Left forelimb (tissue), 1 donor: ENCODE data around the gene ARHGAP26.
"Not testable (repeated sequence)": the region's sequence is repeated elsewhere in the genome, so short reads cannot be mapped to it uniquely, and the experiment has no call there.

Source experiments
- DNase-seq: peaks from one replicate; pipeline ENCODE4 v3.0.0-alpha.2; 2018; ENCODE audit warnings: low spot score

Gene ARHGAP26

DNA sequence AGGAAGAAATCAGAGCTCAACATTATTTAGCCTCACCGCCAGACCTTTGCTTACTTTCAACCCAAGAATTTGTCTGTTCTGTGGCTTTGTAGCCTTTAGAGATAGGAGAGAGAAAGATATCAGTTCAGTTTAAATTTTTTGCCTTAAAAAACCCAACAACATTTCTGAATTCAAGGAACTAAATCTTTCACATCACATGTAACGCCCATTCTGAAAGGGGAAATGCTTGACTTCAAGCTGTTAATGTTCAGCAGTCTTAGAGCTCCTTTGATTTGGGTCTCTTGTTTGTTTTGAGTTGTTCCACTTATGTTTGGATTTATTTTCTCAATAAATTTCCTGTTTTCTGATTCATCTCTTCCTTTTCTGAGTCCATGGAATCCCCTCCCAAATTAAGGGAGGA lies 294.5 kb downstream of the ARHGAP26 start:
- no peak for DNase-seq

DNA sequence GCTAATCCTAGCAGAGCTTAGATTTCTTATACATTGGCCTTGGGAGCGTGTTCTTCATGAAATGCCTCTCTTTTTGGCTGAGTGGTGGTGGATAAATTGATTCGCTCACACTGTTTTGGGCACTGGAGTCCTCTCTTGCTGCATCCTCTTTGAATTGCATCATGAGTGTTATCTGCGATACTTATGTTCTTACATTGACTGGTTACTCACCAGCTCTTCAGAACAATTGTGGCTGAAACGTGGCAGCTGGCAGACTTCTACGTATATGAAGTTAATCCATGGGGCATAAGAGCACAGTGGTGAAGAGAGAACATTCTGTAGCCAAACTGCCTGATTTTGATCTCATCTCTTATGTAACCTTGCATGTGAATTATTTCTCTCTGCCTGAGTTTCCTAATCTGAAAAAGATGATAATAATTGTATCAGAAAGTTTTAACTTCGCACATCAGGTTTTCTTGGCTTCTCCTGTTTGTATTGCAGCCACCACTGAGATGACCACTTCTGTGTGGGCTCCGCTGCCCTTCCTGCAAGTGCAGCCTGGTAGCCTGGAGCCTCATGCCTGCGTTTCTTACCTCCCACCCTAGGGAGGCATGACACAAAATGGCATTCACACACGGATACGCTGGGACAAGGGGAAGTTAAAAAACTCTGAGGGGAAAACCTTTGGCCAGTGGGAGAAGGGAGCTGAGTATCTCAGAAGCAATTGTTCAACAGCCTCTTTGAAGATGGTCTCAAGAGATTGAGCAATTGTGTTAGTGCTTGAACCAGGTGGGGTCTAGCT lies 295.2 kb downstream of the ARHGAP26 start:
- DNase-seq: no peak

DNA sequence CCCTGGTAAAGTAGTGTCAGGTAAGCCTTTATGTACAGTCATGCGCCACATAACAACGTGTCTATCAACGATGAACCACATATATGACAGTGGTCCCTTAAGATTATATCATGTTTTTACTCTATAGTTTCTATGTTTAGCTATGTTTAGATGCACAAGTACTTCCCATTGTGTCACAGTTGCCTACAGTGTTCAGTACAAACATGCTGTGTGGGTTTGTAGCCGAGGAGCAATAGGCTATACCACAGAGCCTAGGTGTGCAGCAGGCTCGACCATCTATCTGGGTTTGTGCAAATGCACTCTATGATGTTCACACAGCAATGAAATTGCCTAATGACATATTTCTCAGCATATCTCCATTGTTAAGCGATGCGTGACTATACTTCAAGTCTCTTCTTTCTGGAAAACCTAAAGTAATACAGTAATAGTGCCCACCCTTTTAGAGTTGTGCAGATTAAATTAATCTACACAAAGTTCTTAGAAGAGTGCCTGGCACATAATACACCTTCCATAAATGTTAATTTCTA lies 295.9 kb downstream of the ARHGAP26 start:
- DNase-seq: no peak

DNA sequence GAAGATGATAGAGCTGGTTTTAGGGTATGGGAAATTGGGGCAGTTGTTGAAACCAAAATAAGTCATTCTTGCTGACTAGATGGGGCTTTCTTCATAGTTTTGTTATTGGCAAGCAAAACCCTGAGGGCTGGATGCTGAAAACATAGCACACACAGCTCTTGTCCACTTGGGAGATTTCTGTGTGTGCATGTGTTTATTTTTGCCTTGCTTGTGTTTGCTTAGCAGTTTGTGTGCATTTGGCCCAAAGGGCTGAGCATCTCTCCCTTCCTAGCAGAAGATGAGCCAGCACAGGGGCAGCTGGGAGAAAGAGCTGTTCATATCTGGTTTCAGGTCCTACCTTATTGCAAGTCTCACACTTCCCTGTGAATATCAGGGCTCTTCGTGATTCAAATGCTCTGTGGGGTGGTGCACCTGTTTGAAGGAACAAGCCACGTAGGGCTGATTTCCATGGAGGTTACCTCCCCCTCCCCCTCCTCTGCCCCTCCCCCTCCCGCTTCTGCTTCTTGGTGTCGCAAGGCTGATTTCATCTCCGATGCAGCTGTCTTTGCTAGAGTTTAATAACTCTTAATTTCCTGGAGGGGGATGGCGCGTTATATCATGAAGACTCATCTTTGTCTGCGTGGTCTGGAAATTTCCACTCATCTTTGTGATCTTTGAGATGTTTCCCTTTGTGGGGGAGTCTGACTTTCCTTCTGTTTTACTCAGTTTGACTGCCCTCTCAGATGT lies 296.5 kb downstream of the ARHGAP26 start:
- DNase-seq: no peak

DNA sequence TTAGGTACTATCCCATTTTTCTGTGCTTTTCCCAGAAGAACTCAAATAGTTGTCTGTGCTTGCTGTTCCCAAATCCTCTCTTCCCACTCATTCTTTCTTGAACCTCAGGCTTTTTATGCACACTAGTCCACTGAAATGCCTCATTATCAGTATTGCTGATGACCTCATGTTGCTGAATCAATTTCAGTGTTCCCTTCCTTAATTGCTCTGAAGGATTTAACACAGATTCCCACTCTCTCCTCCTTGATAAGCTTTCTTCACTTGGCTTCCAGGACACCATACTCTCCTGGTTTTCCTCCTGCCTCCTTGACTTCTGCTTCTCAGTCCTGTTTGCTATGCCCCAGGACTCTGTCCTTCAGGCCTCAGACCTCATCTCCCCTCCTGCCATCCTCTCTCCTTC lies 298.5 kb downstream of the ARHGAP26 start:
- DNase-seq: no peak

DNA sequence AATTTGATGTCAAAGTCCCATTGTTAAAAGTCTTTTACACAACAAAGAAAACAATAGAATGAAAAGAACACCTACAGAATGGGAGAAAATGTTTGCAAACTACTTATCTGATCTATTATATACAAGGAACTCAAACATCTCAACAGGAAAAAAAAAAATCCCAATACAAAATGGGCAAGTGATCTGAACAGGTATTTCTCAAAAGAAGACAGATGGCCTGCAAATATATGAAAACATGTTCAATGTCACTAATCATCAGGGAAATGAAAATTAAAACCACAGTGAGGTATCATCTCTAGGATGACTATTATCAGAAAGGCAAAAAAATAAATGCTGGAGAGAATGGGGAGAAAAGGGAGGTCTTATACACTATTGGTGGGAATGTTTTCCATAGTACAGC lies 301.8 kb downstream of the ARHGAP26 start:
- DNase-seq: no peak

DNA sequence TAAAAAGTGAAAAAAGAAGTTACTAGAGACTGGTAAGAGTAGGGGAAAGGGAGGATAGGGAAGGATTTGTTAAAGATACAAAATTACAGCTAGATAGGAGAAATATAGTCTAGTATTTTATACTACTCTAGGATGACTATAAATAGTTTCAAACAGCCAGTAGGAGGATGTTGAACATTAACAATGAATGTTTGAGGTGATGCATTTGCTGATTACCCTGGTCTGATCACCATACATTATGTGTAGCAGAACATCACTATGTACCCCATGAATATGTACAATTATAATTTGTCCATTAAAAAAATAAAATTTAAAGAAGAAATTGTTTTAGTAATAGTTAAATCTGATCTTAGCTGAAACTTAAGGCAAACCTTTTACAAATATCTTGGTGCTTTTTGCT lies 302.6 kb downstream of the ARHGAP26 start:
- no peak for DNase-seq

DNA sequence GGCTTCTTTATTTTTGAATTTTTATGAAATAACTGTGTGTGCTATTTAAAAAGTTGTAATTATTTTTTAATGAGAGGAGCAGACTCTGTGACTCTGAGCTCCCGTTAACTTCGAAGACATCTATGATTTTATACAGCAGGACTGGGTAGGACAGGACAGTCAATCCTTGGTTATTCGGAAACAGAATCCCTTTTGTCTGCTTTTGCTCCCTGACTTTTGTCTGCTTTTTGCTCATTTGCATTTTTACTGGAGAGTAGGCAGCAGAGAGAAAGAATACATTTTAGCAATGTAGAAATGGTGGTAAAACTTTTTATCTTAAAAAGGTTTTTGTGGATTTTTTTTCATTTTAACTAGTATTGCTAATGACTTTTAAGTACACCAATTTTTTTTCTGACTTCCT lies 303.6 kb downstream of the ARHGAP26 start:
- DNase-seq: no peak

DNA sequence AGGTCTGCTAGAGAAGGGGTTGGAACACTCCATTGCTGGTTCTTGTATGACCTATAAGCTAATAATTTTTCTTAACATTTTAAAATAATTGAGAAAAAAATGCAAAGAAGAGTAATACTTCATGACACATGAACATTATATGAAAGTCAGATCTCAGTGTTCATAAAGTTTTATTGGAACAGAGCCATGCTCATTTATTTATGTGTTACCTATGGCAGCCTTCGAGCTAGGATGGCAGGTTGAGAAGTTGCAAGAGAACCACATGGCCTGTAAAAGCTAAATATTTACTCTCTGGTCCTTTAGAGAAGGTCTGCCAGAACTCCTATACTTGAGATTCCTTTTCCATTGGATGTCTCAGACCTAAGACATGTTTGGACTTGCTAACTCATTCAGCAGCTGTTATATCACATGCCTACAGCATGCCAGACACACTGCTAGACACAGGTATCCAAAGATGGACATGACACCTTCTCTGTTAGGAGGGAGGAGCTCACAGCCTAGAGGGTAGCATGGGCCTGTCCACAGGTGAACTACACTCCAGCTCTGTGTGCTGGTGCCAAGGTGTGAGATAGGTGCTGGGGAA lies 304.3 kb downstream of the ARHGAP26 start:
- DNase-seq: no peak

DNA sequence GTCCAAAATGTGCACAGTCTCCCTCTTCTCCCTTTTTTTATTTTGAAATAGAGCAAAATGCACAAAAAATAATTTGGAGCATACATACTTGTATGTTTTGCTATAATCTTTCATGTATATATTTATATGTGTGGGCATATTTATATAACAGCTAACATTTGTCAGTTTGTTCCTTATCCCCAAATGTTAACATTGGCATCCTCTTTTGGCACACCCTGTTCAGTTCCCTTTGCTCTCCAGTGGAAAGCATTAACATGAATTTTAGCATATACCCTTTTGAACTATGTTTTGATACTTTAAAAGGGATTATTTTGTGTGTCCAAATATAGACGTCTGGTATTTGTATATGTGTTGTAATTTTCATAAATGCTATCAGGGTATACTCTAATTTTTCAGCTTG lies 306.2 kb downstream of the ARHGAP26 start:
- no peak for DNase-seq

DNA sequence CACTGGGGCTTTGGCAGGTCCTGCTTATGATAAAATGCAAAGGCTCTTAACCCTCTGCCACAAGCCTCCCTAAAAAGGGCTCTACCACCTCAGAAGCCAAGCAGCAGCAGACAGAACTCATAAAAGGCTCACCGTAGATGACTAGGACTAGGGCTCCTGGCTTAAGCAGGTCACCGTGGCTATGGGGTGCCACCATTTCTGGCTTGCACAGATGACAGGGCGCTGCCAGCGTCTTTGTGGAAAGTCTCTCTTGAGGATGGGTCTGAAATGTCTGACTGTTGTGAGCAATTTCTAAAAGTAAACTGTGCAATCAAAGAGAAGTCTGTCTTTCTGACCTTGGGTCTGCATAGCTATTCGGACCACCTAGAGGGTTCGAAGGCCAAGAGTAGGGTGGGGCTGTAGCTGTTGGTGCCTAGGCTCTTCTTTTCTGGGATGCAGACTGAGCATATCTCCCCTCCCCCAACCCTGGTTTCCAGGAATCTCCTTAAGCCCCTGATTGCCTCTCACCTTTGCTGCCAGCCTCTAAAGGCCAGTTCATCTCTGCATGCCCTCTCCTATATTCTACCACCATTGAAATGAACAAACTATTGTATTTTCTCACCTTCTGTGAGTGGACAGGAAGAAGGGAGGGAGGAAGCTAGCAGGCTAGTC lies 307.4 kb downstream of the ARHGAP26 start:
- DNase-seq: no peak

DNA sequence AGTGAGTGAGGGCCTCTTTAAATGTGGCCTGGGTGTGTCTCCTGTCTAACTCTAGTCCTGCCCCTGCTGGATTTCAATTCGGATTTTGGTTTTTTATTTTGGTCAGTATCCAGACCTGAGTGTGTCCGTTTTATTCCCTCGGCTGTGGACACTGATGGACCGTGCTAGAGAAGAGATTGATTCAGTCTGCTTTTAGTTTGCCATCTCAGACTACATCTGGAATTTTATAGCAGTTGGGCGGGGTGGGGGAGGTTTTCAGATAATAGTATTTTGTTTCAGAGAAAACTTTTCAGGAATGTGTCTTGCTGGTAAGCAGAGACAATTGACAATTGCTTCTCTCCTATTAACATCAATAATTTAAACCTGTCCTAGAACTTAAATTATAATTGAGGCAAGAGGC lies 308.1 kb downstream of the ARHGAP26 start:
- DNase-seq: no peak

DNA sequence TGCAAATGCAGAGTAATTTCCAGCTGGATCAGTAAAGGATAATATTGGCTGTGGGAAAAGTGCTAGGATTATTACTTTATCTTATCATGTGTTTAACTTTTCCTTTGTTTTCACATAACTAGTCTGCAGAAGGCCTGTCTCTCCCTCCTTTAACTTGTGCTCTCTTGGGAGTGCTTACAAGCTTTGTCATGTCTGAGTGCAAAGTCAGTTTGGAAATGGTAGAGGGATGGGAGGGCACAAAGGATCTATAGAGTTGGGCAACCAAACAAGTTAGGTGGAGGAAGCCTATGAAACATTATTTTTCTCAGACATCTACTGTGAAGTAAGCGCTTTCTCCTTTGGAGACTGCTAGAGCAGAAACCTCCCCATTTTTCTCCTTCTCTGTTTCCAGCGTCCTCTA lies 308.8 kb downstream of the ARHGAP26 start:
- DNase-seq: no peak

DNA sequence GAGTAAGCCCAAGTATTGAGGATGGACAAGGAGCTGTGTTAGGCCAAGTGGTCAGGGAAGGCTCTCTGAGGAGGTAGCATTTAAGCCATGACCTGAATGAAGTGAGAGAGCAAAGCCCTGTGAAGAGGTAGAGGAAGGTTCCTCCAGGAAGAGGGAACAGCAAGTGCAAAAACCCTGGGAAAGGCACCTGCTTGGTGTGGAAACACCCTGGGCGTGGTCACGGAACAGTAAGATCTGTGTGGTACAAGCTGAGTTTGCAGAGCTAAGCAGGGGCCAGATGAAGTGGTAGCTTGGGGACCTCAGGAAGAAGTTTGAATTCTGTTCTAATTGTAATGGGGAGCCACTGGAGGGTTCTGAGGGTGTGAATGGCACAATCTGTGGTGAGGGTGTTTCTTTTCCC lies 310.2 kb downstream of the ARHGAP26 start:
- DNase-seq: no peak

DNA sequence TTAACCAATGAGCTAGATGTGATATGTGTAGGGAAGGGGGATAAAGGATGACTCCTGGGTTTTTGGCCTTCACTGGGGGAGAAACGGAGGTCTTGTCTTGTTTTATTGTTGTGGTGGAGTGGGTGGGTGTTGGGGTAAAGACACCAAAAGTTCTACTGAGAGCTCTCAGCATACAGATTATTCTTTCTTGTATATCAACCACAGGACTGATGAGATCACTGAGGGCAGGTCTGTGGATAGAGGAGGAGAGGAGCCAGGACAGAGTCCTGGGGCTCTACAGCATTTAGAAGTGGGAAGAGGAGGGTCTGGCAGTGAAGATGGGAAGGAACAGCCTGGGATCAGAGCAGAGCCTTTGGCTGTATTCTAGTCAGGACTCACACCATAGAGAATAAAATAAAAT lies 310.8 kb downstream of the ARHGAP26 start:
- no peak for DNase-seq

DNA sequence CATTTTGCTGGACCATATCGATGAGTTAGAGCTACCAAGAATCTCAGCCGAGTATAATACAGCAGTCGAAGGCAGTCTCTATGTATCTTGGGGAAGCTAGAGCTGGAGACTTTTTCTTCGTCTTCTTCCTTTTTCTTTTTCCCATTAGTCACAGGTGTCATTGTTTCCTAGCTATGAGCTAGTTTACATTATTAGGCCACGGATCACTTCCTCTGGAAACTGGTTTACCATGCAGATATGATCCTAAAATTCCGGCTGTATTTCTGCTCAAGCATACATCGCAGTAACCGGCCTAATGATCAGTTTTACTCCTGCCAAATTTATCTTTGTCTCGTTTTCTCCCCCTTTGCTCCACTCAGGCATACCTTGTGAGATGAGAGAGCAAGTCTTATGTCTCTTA lies 312.8 kb downstream of the ARHGAP26 start:
- no peak for DNase-seq

DNA sequence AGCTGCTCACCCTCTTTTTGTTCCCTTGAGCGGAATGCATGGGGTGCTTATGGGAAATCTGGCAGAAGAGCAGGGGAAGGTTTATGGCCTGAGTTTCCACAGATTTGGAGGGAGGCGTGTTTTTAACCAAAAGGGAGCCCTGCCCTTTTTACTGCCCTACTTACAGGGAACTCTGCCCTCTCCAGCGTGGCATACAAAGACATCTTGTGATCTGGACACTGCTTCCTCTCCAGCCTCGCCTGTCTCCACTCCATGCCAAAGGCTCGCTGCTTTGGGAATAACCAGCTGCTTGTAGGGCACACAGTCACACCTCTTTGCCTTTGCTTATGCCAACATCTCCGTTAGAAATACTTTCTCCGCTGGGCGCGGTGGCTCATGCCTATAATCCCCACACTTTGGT lies 314.2 kb downstream of the ARHGAP26 start:
- no peak for DNase-seq

DNA sequence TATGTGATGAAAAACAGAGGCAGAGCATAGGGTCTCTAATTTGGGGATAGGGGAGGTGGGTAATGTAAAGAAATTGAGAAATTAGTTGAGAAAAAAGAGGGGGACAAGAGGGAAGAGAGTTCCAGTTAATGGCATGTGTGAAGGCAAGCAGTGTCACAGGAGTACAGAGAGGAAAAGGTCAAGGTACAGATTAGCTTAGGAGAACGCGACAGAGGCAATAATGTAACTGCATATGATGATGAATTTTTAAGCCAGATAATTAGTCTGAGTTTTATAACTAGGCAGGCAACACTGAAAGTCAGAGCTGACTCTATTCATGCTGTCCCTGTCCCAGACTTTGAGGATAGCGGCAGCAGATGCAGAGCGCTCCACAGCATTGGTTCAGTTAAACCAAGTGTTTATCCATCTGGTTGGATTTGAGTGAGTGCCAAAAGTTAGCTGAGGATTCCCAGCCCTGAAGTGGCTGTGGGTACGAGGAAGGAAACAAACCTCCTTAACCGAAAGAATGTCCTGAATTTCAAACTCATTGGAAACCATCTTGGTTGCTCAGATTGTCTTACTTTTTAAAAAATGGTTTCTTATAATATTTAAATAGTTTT lies 315.2 kb downstream of the ARHGAP26 start:
- DNase-seq: no peak

DNA sequence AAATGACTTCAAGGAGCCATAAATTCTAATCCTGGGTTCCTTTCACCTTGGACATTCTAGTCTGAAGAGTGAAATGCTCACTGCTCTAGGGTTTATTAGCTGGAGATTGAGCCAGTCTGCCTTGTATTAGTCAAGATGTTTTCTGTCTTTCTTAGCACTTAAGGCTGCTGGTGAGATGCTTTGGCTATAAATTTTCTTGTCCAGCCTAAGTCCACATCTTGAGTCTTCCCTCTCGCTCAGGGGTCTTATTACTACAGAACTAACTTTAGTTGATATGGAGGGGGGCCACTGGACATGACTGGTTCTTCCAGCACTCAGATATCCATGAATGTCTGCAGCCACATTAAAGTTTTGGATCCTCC lies 316.4 kb downstream of the ARHGAP26 start:
- DNase-seq: no peak

DNA sequence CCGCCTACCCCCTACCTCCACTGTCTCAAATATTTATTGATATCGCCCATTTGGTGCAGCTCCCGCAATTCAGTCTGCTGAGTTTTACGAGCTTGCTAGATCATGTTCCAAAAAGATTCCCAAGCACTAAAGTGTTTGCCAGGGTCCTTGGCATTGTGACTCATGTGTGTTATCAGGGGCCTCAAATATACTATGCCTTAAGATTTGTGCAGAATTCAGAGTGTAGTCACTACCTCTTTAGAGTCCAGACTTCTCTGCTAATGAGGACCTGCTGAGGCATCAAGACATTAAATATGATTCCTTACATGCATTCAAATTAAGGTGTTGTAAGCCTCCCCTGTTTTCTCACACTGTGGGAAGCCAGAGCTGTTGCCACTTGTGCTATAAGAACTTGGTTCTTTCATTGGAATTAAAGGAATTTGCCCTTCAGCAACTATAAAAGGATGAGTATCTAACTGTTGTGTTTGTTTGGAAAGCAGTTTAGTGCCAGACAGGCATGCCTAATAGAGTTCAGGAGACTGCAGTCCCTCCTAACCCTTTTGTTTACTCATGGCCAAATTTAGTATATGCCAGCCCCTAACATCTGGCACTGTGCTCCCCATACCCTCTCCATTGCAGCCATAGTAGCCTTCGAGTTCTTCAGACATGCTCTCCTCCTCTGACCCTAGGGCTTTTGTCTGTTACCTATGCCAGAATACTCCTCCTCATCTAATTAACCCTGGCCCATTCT lies 316.9 kb downstream of the ARHGAP26 start:
- DNase-seq: no peak

DNA sequence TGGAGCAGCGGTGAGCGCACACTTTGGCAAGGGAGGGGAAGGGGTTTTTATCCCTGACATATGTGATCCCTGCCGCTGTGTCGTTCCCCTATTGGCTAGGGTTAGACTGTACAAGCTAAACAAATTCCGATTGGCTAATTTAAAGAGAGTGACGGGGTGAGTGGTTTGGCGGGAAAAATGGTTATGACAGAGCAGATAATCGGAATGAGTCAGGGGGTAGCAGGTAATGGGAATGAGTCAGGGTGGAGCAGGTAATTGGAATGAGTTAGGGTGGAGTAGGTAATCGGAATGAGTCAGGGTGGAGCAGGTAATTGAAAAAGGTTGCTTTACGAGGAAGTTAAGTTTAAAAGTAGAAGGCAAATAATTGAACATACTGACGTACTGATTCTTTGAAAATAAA lies 318.5 kb downstream of the ARHGAP26 start:
- not testable (repeated sequence) for DNase-seq

DNA sequence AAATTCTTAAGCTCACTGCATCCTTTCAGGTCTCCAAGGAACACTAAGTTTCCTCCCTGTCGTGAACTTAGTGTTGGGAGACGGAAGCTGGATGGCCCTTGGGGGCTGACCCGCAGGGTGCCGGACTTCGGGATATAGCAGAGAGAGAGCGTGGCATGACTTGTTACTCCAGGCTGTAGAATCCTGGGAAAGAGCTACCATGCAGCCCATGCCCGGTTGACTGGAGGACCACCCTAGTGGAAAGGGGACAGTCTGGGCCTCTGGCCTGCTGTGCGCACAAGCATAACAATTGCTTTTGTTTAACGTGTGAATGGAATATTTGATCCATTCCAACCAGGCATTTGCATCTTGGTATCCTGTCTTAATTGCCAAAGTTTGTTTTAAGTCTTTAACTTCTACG lies 319.9 kb downstream of the ARHGAP26 start:
- DNase-seq: not testable (repeated sequence)
